SH-SY5Y (cell line): Measurements from ENCODE around the gene NRTN.

Experiments
- GATA2 ChIP-seq: IDR thresholded peaks from 2 replicates; pipeline ENCODE4 v1.6.1; 2011; ENCODE audit warnings: mild to moderate bottlenecking, low read depth, low read length
- GATA3 ChIP-seq: IDR thresholded peaks from 2 replicates; pipeline ENCODE4 v1.6.1; 2011; ENCODE audit warnings: low read depth, mild to moderate bottlenecking, low read length, moderate library complexity

DNA sequence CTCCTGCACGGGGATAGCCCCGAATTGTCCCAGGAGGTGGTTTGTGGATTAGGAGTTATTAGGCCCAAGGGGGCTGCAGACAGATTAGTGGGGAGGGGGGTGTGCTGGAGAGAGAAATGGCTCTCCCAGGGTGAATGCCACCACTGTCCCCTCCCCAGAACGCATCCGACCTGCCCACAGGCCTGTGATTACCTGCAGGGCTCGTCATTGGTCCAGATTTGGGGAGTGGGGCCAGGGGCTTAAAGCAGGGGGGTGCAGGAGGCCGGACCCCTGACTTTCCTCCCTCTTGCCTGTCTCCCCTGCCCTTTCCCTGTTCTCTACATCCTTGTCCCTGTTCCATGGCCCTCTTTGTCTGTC lies 1.2 kb downstream of the NRTN start:
- no peak for TF ChIP-seq GATA2
- no peak for TF ChIP-seq GATA3
